HepG2 (cell line): ENCODE measurements around the gene SNAI3. TPM values are rescaled to one million over a fixed set of nuclear protein-coding genes. Genes with fewer than 3 reads are reported as not detected.
A peak's percentile ranks its signal among the peaks of the same experiment; 100 is the strongest.

Source experiments
- AHR ChIP-seq: IDR thresholded peaks from 2 replicates; pipeline ENCODE4 v1.6.1; 2018; ENCODE audit warnings: missing genetic modification reagents, missing compliant biosample characterization
- ARID4A ChIP-seq: sonication (generic); formaldehyde crosslinking; IDR thresholded peaks from 2 replicates; pipeline ENCODE4 v1.5.0; 2020; ENCODE audit warnings: mild to moderate bottlenecking, missing genetic modification reagents, borderline replicate concordance
- EHMT2 ChIP-seq: fragments of 200-600 bp; sonication (generic); IDR thresholded peaks from 2 replicates; pipeline ENCODE4 v1.7.0; 2017; ENCODE audit warnings: antibody characterized with exemption, low read depth, low read length, borderline replicate concordance
- EZH2 ChIP-seq: conservative IDR thresholded peaks from 2 replicates; pipeline ENCODE4 v1.6.1; 2012; ENCODE audit warnings: mild to moderate bottlenecking, low read depth, low read length, moderate library complexity
- HNRNPUL1 ChIP-seq: fragments of 200-400 bp; formaldehyde crosslinking; IDR thresholded peaks from 2 replicates; pipeline ENCODE4 v1.6.1; 2017; ENCODE audit warnings: low read depth, mild to moderate bottlenecking, low read length, moderate library complexity
- KLF16 ChIP-seq, 2 experiments: sonication (generic) in 1 of 2; formaldehyde crosslinking in 1 of 2; IDR thresholded peaks; 2 replicates each; pipeline versions ENCODE4 v1.6.1 to v1.8.0; 2016 to 2023; ENCODE audit warnings: missing genetic modification reagents in 2 of 2, missing compliant biosample characterization in 1 of 2
- MAF1 ChIP-seq: sonication (generic); formaldehyde crosslinking; IDR thresholded peaks from 2 replicates; pipeline ENCODE4 v1.5.0; 2020; ENCODE audit warnings: missing genetic modification reagents, borderline replicate concordance
- MTA1 ChIP-seq: sonication (generic); formaldehyde crosslinking; IDR thresholded peaks from 2 replicates; pipeline ENCODE4 v1.4.0; 2020; ENCODE audit warnings: missing genetic modification reagents, mild to moderate bottlenecking, borderline replicate concordance
- NCOA1 ChIP-seq: sonication (generic); formaldehyde crosslinking; IDR thresholded peaks from 2 replicates; pipeline ENCODE4 v1.9.0; 2021; ENCODE audit warnings: missing genetic modification reagents
- PHF21A ChIP-seq: sonication (generic); formaldehyde crosslinking; IDR thresholded peaks from 2 replicates; pipeline ENCODE4 v1.5.0; 2020; ENCODE audit warnings: mild to moderate bottlenecking, missing genetic modification reagents
- RAD21 ChIP-seq: fragments of 450-650 bp; formaldehyde crosslinking; IDR thresholded peaks from 2 replicates; pipeline ENCODE4 v1.5.0; 2020; ENCODE audit warnings: mild to moderate bottlenecking
- SMC3 ChIP-seq: IDR thresholded peaks from 2 replicates; pipeline ENCODE4 v1.6.1; 2011; ENCODE audit warnings: low read length, improper control_type of control experiment
- SNAPC2 ChIP-seq: sonication (generic); formaldehyde crosslinking; IDR thresholded peaks from 2 replicates; pipeline ENCODE4 v1.8.1; 2022; ENCODE audit warnings: mild to moderate bottlenecking, missing genetic modification reagents
- STAG1 ChIP-seq: sonication (generic); formaldehyde crosslinking; IDR thresholded peaks from 2 replicates; pipeline ENCODE4 v1.4.0; 2020; ENCODE audit warnings: missing genetic modification reagents
- TCF7 ChIP-seq: sonication (generic); IDR thresholded peaks from 2 replicates; pipeline ENCODE4 v1.6.1; 2016; ENCODE audit warnings: antibody characterized with exemption, low read depth
- TGIF2 ChIP-seq: IDR thresholded peaks from 2 replicates; pipeline ENCODE4 v1.6.1; 2016; ENCODE audit warnings: control low read depth, missing compliant biosample characterization
- ZBTB7B ChIP-seq: sonication (generic); formaldehyde crosslinking; IDR thresholded peaks from 2 replicates; pipeline ENCODE4 v1.4.0; 2020; ENCODE audit warnings: missing genetic modification reagents
- ZC3H13 ChIP-seq: sonication (generic); formaldehyde crosslinking; IDR thresholded peaks from 2 replicates; pipeline ENCODE4 v1.8.1; 2023; ENCODE audit warnings: mild to moderate bottlenecking, missing genetic modification reagents, moderate library complexity
- ZFY ChIP-seq: sonication (generic); formaldehyde crosslinking; IDR thresholded peaks from 2 replicates; pipeline ENCODE4 v1.4.0; 2020; ENCODE audit warnings: missing genetic modification reagents
- ZNF10 ChIP-seq: sonication (generic); formaldehyde crosslinking; IDR thresholded peaks from 2 replicates; pipeline ENCODE4 v1.4.0; 2020; ENCODE audit warnings: mild to moderate bottlenecking, low read depth, missing genetic modification reagents, borderline replicate concordance
- ZNF225 ChIP-seq: sonication (generic); formaldehyde crosslinking; IDR thresholded peaks from 2 replicates; pipeline ENCODE4 v1.4.0; 2020; ENCODE audit warnings: mild to moderate bottlenecking, missing genetic modification reagents
- polyA plus RNA-seq, 8 experiments: library from polyadenylated mRNA; depleted of rRNA in 3 of 8; stranded (reverse) in 7 of 8; unstranded in 1 of 8; fragments of >200 nt; fragmentation: Illumina TruSeq in 4 of 8; extraction: Trizol in 4 of 8; gene quantifications; 2 replicates each; pipeline versions ENCODE4 v1.2.1 to v1.2.3, GENCODE V29; 2011 to 2016; ENCODE audit warnings: low read depth in 4 of 8, missing spikeins in 1 of 8, mixed read lengths in 1 of 8; ENCODE audit not compliant: insufficient read depth in 1 of 8
- total RNA-seq, 5 experiments: library from RNA; depleted of rRNA; stranded (reverse); fragments of >200 nt; fragmentation: Illumina TruSeq; extraction: Trizol; gene quantifications; 2 replicates each; pipeline ENCODE4 v1.2.3, GENCODE V29; 2016; ENCODE audit warnings: low read depth in 1 of 5
- TF ChIP-seq, protein P1 (sequence below): fragments of 450-650 bp; IDR thresholded peaks from 2 replicates; pipeline ENCODE4 v1.6.1; 2017; ENCODE audit warnings: mild to moderate bottlenecking
- TF ChIP-seq, protein P2 (sequence below): IDR thresholded peaks from 2 replicates; pipeline ENCODE4 v1.6.1; 2012; ENCODE audit warnings: inconsistent platforms

SNAI3 gene
- total and polyA plus RNA-seq, 2 of the 13 experiments (the other 11 are each of a cell fraction or from before 2014, with no cell fraction given) = 0.09 to 0.18 TPM

GRCh38 chr16:88685156-88686061 lies 898 bp downstream of the SNAI3 start (continued):
- TF ChIP-seq ARID4A (CRISPR knock-in tag) (no peak; the same call in 1 of the 2 replicates), AHR (CRISPR knock-in tag) (0 out of 2 replicates have a peak, but pooled peaks have one; percentile 46), PHF21A (CRISPR knock-in tag) (0 out of 2 replicates have a peak, but pooled peaks have one; percentile 26), ZBTB7B (0 out of 2 replicates have a peak, but pooled peaks have one; percentile 59), ZNF225 (CRISPR knock-in tag) (peak; percentile 40; the same call in 1 of the 2 replicates), TCF7 (no peak), ZFY (no peak), EZH2 (peak; percentile 78; the same call in 1 of the 2 replicates), MAF1 (CRISPR knock-in tag) (no peak), MTA1 (peak; percentile 40; the same call in 1 of the 2 replicates), ZNF10 (CRISPR knock-in tag) (no peak), RAD21 (CRISPR knock-in tag) (peak; percentile 21; the same call in 1 of the 2 replicates), KLF16 (CRISPR knock-in tag; IDR thresholded peaks at IDR 0.05) (0 out of 4 replicates have a peak, but pooled peaks of 1 of the 2 experiments have one; percentile 48), SMC3 (peak; percentile 10; the same call in 1 of the 2 replicates), EHMT2 (no peak), TGIF2 (CRISPR knock-in tag) (no peak), ZC3H13 (0 out of 2 replicates have a peak, but pooled peaks have one; percentile 55), HNRNPUL1 (no peak), NCOA1 (0 out of 2 replicates have a peak, but pooled peaks have one; percentile 43), STAG1 (CRISPR knock-in tag) (0 out of 2 replicates have a peak, but pooled peaks have one; percentile 12), SNAPC2 (CRISPR knock-in tag) (no peak)
- TF ChIP-seq, protein P1, sequence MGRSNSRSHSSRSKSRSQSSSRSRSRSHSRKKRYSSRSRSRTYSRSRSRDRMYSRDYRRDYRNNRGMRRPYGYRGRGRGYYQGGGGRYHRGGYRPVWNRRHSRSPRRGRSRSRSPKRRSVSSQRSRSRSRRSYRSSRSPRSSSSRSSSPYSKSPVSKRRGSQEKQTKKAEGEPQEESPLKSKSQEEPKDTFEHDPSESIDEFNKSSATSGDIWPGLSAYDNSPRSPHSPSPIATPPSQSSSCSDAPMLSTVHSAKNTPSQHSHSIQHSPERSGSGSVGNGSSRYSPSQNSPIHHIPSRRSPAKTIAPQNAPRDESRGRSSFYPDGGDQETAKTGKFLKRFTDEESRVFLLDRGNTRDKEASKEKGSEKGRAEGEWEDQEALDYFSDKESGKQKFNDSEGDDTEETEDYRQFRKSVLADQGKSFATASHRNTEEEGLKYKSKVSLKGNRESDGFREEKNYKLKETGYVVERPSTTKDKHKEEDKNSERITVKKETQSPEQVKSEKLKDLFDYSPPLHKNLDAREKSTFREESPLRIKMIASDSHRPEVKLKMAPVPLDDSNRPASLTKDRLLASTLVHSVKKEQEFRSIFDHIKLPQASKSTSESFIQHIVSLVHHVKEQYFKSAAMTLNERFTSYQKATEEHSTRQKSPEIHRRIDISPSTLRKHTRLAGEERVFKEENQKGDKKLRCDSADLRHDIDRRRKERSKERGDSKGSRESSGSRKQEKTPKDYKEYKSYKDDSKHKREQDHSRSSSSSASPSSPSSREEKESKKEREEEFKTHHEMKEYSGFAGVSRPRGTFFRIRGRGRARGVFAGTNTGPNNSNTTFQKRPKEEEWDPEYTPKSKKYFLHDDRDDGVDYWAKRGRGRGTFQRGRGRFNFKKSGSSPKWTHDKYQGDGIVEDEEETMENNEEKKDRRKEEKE = no peak
- TF ChIP-seq, protein P2, sequence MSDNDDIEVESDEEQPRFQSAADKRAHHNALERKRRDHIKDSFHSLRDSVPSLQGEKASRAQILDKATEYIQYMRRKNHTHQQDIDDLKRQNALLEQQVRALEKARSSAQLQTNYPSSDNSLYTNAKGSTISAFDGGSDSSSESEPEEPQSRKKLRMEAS = peak; percentile 42; the same call in 1 of the 2 replicates
